KMS-11 (cell line): Measurements from ENCODE around the gene BSG.

ENCODE experiments used
- H2AFZ ChIP-seq: fragments of 200-600 bp; sonication (generic); 2 replicates; pipeline ENCODE4 v1.6.1; 2016; ENCODE audit warnings: antibody characterized with exemption, mixed run types, low read depth
- H3K27ac ChIP-seq: fragments of 200-600 bp; sonication (generic); 2 replicates; pipeline ENCODE4 v1.6.1; 2016; ENCODE audit warnings: mild to moderate bottlenecking, mixed run types
- H3K27me3 ChIP-seq: fragments of 200-600 bp; sonication (generic); 2 replicates; pipeline ENCODE4 v1.6.1; 2017; ENCODE audit warnings: mild to moderate bottlenecking, low read depth, mixed run types, moderate library complexity; ENCODE audit not compliant: insufficient read depth
- H3K36me3 ChIP-seq: fragments of 200-600 bp; sonication (generic); 2 replicates; pipeline ENCODE4 v1.6.1; 2017; ENCODE audit warnings: mild to moderate bottlenecking, mixed run types; ENCODE audit not compliant: insufficient read depth
- H3K4me1 ChIP-seq: fragments of 200-600 bp; sonication (generic); 2 replicates; pipeline ENCODE4 v1.6.1; 2016; ENCODE audit warnings: mild to moderate bottlenecking, low read depth, mixed run types; ENCODE audit not compliant: poor library complexity, severe bottlenecking
- H3K4me2 ChIP-seq: fragments of 200-600 bp; sonication (generic); 2 replicates; pipeline ENCODE4 v1.7.0; 2016; ENCODE audit warnings: mild to moderate bottlenecking, mixed run types
- H3K4me3 ChIP-seq: fragments of 200-600 bp; sonication (generic); IDR thresholded peaks from 2 replicates; pipeline ENCODE4 v1.6.1; 2017; ENCODE audit warnings: low read depth, low read length, mixed read lengths; ENCODE audit not compliant: insufficient read depth
- H3K79me2 ChIP-seq: fragments of 200-600 bp; sonication (generic); 2 replicates; pipeline ENCODE4 v1.6.1; 2016; ENCODE audit warnings: low read depth, mixed run types; ENCODE audit not compliant: insufficient read depth
- H3K9ac ChIP-seq: fragments of 200-600 bp; sonication (generic); 2 replicates; pipeline ENCODE4 v1.6.1; 2016; ENCODE audit warnings: mild to moderate bottlenecking, mixed run types
- H4K20me1 ChIP-seq: fragments of 200-600 bp; sonication (generic); 2 replicates; pipeline ENCODE4 v1.6.1; 2016; ENCODE audit warnings: mild to moderate bottlenecking, mixed run types; ENCODE audit not compliant: insufficient read depth
- CTCF ChIP-seq: fragments of 200-600 bp; sonication (generic); conservative IDR thresholded peaks from 2 replicates; pipeline ENCODE4 v1.6.1; 2017; ENCODE audit warnings: low read depth, mild to moderate bottlenecking, antibody characterized with exemption, low read length, moderate library complexity, mixed read lengths

The BSG gene

GRCh38 chr19:581399-582111 lies 9.2 kb downstream of the BSG start:
- Histone ChIP-seq H3K27ac (no peak overlapping the region), H3K27me3 (no peaks in the 10 kb centered on the region), H3K4me3 (no peak overlapping the region), H3K9ac (no peak overlapping the region), H2AFZ (no peak overlapping the region), H3K4me1 (no peaks in the 10 kb centered on the region), H3K36me3 (no peaks in the 10 kb centered on the region), H4K20me1 (no peaks in the 10 kb centered on the region), H3K79me2 (peaks cover 21% of the 10 kb centered on the region; the same call in 1 of the 2 replicates), H3K4me2 (no peak overlapping the region)
- no peak for TF ChIP-seq CTCF

- H3K27ac ChIP-seq = no peak overlapping the region
- H3K27me3 ChIP-seq = 0 out of 2 replicates have a peak, but pooled peaks cover 4% of the 10 kb centered on the region
- H3K4me1 ChIP-seq = no peaks in the 10 kb centered on the region
- no peak overlapping the region for H2AFZ ChIP-seq
- no peaks in the 10 kb centered on the region for H3K36me3 ChIP-seq
- H3K4me2 ChIP-seq = no peak overlapping the region
- H3K9ac ChIP-seq = no peak overlapping the region
- H3K4me3 ChIP-seq = no peak overlapping the region
- TF ChIP-seq CTCF = no peak
- H3K79me2 ChIP-seq = peaks cover 10% of the 10 kb centered on the region; the same call in 1 of the 2 replicates
- no peaks in the 10 kb centered on the region for H4K20me1 ChIP-seq
These were observed 10.3 kb downstream of the BSG start for GRCh38 chr19:582497-583197.

- Histone ChIP-seq H3K4me1 (peaks cover 6% of the 10 kb centered on the region), H2AFZ (no peak overlapping the region), H3K36me3 (no peaks in the 10 kb centered on the region), H3K9ac (no peak overlapping the region), H3K79me2 (peaks cover 5% of the 10 kb centered on the region; the same call in 1 of the 2 replicates), H3K27me3 (peaks cover 9% of the 10 kb centered on the region; the same call in 1 of the 2 replicates), H3K4me2 (no peak overlapping the region), H3K4me3 (no peak overlapping the region), H4K20me1 (no peaks in the 10 kb centered on the region), H3K27ac (no peak overlapping the region)
- no peak for TF ChIP-seq CTCF
These were observed 11.0 kb downstream of the BSG start for GRCh38 chr19:583198-583967.

- Histone ChIP-seq H4K20me1 (no peaks in the 10 kb centered on the region), H2AFZ (no peak overlapping the region), H3K4me3 (no peak overlapping the region), H3K4me1 (peaks cover 10% of the 10 kb centered on the region), H3K4me2 (no peak overlapping the region), H3K27me3 (peaks cover 13% of the 10 kb centered on the region; the same call in 1 of the 2 replicates), H3K27ac (no peak overlapping the region), H3K9ac (no peak overlapping the region), H3K36me3 (no peaks in the 10 kb centered on the region), H3K79me2 (peaks cover 4% of the 10 kb centered on the region; the same call in 1 of the 2 replicates)
- TF ChIP-seq CTCF = no peak
These were observed 11.5 kb downstream of the BSG start for GRCh38 chr19:583968-584239.
